WI38 (cell line): Measurements from ENCODE around the gene SLC1A7.

ENCODE experiments used
- H3K4me3 ChIP-seq: 2 replicates; pipeline ENCODE4 v1.5.1; 2011; ENCODE audit warnings: low read depth, mild to moderate bottlenecking, control low read depth, low read length
- TF ChIP-seq, protein P1 (sequence below): IDR thresholded peaks from 2 replicates; pipeline ENCODE4 v1.5.1; 2012; ENCODE audit warnings: low read depth, mild to moderate bottlenecking, control low read depth, low read length

SLC1A7 gene

DNA sequence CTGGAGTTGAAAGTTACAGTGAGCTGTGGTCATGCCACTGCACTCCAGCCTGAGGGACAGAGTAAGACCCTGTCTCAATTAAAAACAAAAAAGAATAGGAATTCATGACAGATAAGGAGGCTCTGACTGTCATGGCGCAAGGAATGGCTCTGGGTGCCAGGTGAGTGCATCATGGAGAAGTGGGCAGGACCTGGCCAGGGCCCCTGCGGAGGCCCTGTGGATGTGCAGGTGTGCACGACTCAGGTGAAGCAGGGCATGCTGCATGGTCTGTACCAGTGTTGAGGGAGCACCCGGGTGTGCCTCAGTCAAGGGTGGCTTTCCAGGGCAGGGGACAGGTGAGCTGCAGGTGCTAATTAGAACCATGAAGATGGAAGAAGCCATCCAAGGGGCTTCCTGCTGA is 14.0 kb downstream of the SLC1A7 start:
- no peak overlapping the region for H3K4me3 ChIP-seq
- TF ChIP-seq, protein P1, sequence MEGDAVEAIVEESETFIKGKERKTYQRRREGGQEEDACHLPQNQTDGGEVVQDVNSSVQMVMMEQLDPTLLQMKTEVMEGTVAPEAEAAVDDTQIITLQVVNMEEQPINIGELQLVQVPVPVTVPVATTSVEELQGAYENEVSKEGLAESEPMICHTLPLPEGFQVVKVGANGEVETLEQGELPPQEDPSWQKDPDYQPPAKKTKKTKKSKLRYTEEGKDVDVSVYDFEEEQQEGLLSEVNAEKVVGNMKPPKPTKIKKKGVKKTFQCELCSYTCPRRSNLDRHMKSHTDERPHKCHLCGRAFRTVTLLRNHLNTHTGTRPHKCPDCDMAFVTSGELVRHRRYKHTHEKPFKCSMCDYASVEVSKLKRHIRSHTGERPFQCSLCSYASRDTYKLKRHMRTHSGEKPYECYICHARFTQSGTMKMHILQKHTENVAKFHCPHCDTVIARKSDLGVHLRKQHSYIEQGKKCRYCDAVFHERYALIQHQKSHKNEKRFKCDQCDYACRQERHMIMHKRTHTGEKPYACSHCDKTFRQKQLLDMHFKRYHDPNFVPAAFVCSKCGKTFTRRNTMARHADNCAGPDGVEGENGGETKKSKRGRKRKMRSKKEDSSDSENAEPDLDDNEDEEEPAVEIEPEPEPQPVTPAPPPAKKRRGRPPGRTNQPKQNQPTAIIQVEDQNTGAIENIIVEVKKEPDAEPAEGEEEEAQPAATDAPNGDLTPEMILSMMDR, result no peak

DNA sequence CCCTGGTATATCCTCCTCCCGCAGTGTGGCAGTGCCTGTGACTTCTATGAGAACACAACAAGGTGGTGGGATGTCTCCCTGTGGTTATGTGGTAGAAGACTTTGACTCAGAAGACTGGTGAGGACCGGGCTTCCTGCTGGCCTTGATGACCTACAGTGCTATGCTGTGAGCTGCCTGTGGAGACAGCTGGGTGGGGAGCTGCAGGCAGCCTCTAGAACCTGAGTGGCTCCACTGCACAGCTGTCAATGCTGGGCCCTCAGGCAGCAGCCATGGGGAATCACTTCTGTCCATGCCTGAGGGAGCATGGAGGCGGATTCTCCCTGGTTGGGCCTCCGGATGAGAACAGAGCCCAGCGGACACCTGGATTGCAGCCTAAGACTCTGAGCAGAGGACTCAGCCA is 14.9 kb downstream of the SLC1A7 start:
- TF ChIP-seq, protein P1, result no peak
- no peak overlapping the region for H3K4me3 ChIP-seq

- H3K4me3 ChIP-seq, result no peak overlapping the region
- TF ChIP-seq, protein P1, result no peak
Observed at GRCh38 chr1:53126495-53126894, 15.9 kb downstream of the SLC1A7 start.

- TF ChIP-seq, protein P1, result no peak
- no peak overlapping the region for H3K4me3 ChIP-seq
Observed at GRCh38 chr1:53125623-53126360, 16.6 kb downstream of the SLC1A7 start.

DNA sequence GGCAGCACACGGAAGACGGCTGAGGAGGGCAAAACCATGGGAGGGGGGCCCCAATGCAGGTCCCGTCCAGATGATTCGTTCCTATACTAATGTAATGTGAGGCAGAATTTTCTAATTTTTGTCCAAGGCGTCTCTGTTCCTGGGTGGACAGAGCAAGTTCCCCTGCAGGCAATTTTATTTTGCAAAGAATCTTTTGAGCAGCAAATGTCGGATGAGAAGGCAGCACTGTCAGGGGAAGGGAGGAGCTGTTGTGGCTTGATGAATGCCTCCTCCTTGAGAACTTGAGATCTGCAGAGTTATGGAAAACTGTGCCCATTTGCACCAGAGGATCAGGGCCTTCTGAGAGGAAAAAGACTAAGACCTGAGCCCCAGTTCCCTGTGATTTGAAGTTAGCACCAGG is 17.3 kb downstream of the SLC1A7 start:
- H3K4me3 ChIP-seq, result no peak overlapping the region
- TF ChIP-seq, protein P1, result no peak

- H3K4me3 ChIP-seq, result no peak overlapping the region
- TF ChIP-seq, protein P1, result no peak
Observed at GRCh38 chr1:53123453-53124140, 18.8 kb downstream of the SLC1A7 start.

DNA sequence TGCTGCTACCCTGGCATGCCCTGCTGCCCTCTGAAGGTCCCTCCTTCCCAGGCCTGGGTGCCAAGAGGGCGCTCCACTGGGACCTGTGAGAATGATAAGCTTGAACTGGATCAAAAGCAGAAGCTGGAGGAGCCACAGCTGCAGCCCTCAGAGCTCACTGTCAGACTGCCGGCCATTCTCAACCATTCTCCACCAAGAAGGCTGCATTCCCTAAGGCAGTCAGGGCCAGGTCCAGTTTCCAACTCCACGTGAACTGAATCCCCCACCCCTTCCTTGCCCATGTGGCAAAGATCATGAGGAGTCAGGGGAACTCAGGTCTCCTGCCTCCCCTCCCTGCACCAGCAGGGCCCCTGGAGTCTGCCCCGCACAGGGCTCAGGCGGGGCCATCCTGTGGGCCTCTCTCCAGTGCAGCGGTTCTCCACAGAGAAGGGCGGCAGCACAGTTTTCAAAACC is 19.5 kb downstream of the SLC1A7 start:
- H3K4me3 ChIP-seq, result no peak overlapping the region
- TF ChIP-seq, protein P1, result no peak
